Thymus (tissue), 11 donors: ENCODE measurements around the gene BAIAP2L2. TPM values are rescaled to one million over a fixed set of nuclear protein-coding genes. Genes with fewer than 3 reads are reported as not detected.
"Not testable (repeated sequence)": the region's sequence is repeated elsewhere in the genome, so short reads cannot be mapped to it uniquely, and the experiment has no call there.

Experiments
- DNase-seq, 9 donors: peaks; one replicate each; pipeline ENCODE4 v3.0.0-alpha.2; 2013; ENCODE audit warnings: low spot score in 9 of 9, low read depth in 6 of 9, missing footprints in 1 of 9
- H3K27ac ChIP-seq, 2 donors: one replicate each; pipeline ENCODE4 v1.5.1; 2013; ENCODE audit warnings: control low read depth in 1 of 2, low read depth in 1 of 2, low read length in 1 of 2, mild to moderate bottlenecking in 1 of 2, moderate library complexity in 1 of 2
- H3K27me3 ChIP-seq, 2 donors: one replicate each; pipeline ENCODE4 v1.5.1; 2013; ENCODE audit warnings: low read length in 1 of 2; ENCODE audit not compliant: control insufficient read depth in 2 of 2, insufficient read depth in 1 of 2
- H3K36me3 ChIP-seq, 2 donors: one replicate each; pipeline ENCODE4 v1.5.1; 2013; ENCODE audit warnings: low read length in 1 of 2, mild to moderate bottlenecking in 1 of 2, moderate library complexity in 1 of 2; ENCODE audit not compliant: control insufficient read depth in 2 of 2, insufficient read depth in 2 of 2
- H3K4me1 ChIP-seq, 2 donors: one replicate each; pipeline ENCODE4 v1.5.1; 2013; ENCODE audit warnings: low read length in 2 of 2; ENCODE audit not compliant: control insufficient read depth in 2 of 2, insufficient read depth in 2 of 2
- H3K4me3 ChIP-seq, 2 donors: one replicate each; pipeline ENCODE4 v1.5.1; 2013; ENCODE audit warnings: low read length in 2 of 2, control low read depth in 1 of 2, mild to moderate bottlenecking in 1 of 2
- H3K9me3 ChIP-seq, 2 donors: one replicate each; pipeline ENCODE4 v1.5.1; 2013; ENCODE audit warnings: low read length in 1 of 2, mild to moderate bottlenecking in 1 of 2; ENCODE audit not compliant: control insufficient read depth in 2 of 2, insufficient read depth in 1 of 2
- WGBS: extraction: QIAGEN DNeasy Blood & Tissue Kit; methylation state at CpG from one replicate; pipeline ENCODE4 v1.1.7; 2013; 5-methylcytosine and 5-hydroxymethylcytosine counted together
- polyA plus RNA-seq: library from polyadenylated mRNA; stranded (reverse); fragments of 200-250 nt; gene quantifications from one replicate; pipeline ENCODE4 v1.2.3, GENCODE V29; 2013
- total RNA-seq: library from RNA; stranded (reverse); fragments of 120-200 nt; gene quantifications from one replicate; pipeline ENCODE4 v1.2.4, GENCODE V29; 2013
- donor health status: healthy.

The BAIAP2L2 gene
- total and polyA plus RNA-seq, 2 donors: 0.33 to 3.5 TPM

GRCh38 chr22:38038426-38038825 is 72.1 kb downstream of the BAIAP2L2 start:
- H3K27me3 ChIP-seq: peaks cover 0 to 2% of the 10 kb centered on the region in 2 donors
- no peak overlapping the region for H3K27ac ChIP-seq
- DNase-seq: no peak
- no peaks in the 10 kb centered on the region for H3K9me3 ChIP-seq
- 98% methylated on average over 23 of the region's 23 CpGs for WGBS
- no peaks in the 10 kb centered on the region for H3K36me3 ChIP-seq
- peaks cover 0 to 3% of the 10 kb centered on the region in 2 donors for H3K4me1 ChIP-seq
- no peak overlapping the region for H3K4me3 ChIP-seq

- not testable (repeated sequence) for H3K27ac ChIP-seq
Measured at GRCh38 chr22:38037367-38038150, 72.9 kb downstream of the BAIAP2L2 start.

GRCh38 chr22:38036392-38037062 is 74.0 kb downstream of the BAIAP2L2 start:
- Histone ChIP-seq H3K9me3 (no peaks in the 10 kb centered on the region), H3K4me3 (no peak overlapping the region), H3K36me3 (no peaks in the 10 kb centered on the region), H3K27ac (no peak overlapping the region), H3K4me1 (peaks cover 0 to 3% of the 10 kb centered on the region in 2 donors), H3K27me3 (no peaks in the 10 kb centered on the region)
- 93% methylated on average over 10 of the region's 10 CpGs for WGBS
- no peak for DNase-seq

More at GRCh38 chr22:38037367-38038150, 72.9 kb downstream of the BAIAP2L2 start:
- not testable (repeated sequence) for H3K4me1 ChIP-seq, H3K27me3 ChIP-seq, H3K4me3 ChIP-seq, H3K9me3 ChIP-seq, DNase-seq, H3K36me3 ChIP-seq
- WGBS: 93% methylated on average over 13 of the region's 13 CpGs

GRCh38 chr22:38035530-38035885 is 75.0 kb downstream of the BAIAP2L2 start:
- no peaks in the 10 kb centered on the region for H3K27me3 ChIP-seq
- DNase-seq: no peak
- H3K27ac ChIP-seq: no peak overlapping the region
- H3K4me1 ChIP-seq: peaks cover 0 to 3% of the 10 kb centered on the region in 2 donors
- H3K4me3 ChIP-seq: no peak overlapping the region
- H3K36me3 ChIP-seq: no peaks in the 10 kb centered on the region
- 87% methylated on average over 9 of the region's 9 CpGs for WGBS
- H3K9me3 ChIP-seq: no peaks in the 10 kb centered on the region

Other genes with a start within 250 kb of the BAIAP2L2 start
- gene MICALL1, start 204.4 kb downstream of the BAIAP2L2 start, total RNA-seq: 5.5 TPM
- gene MICALL1, start 204.4 kb downstream of the BAIAP2L2 start, polyA plus RNA-seq: 13.7 TPM
- 0.09 TPM for gene C22orf23, start 157.1 kb downstream of the BAIAP2L2 start, total RNA-seq
- 0.34 TPM for gene C22orf23, start 157.1 kb downstream of the BAIAP2L2 start, polyA plus RNA-seq
- gene POLR2F, start 157.0 kb downstream of the BAIAP2L2 start, total RNA-seq: 88.0 TPM
- 82.4 TPM for gene POLR2F, start 157.0 kb downstream of the BAIAP2L2 start, polyA plus RNA-seq
- gene SOX10, start 126.1 kb downstream of the BAIAP2L2 start, total RNA-seq: under 0.01 TPM
- 0.43 TPM for gene SOX10, start 126.1 kb downstream of the BAIAP2L2 start, polyA plus RNA-seq
- 11.2 TPM for gene PICK1, start 53.3 kb downstream of the BAIAP2L2 start, total RNA-seq
- gene PICK1, start 53.3 kb downstream of the BAIAP2L2 start, polyA plus RNA-seq: 24.1 TPM
- gene SLC16A8, start 26.5 kb downstream of the BAIAP2L2 start, total RNA-seq: 1.3 TPM
- 1.1 TPM for gene SLC16A8, start 26.5 kb downstream of the BAIAP2L2 start, polyA plus RNA-seq
- 25.6 TPM for gene PLA2G6, start 71.1 kb upstream of the BAIAP2L2 start, total RNA-seq
- gene PLA2G6, start 71.1 kb upstream of the BAIAP2L2 start, polyA plus RNA-seq: 103 TPM
- gene MAFF, start 91.3 kb upstream of the BAIAP2L2 start, total RNA-seq: 3.4 TPM
- 13.0 TPM for gene MAFF, start 91.3 kb upstream of the BAIAP2L2 start, polyA plus RNA-seq
- 2.7 TPM for gene TMEM184B, start 162.3 kb upstream of the BAIAP2L2 start, total RNA-seq
- 11.2 TPM for gene TMEM184B, start 162.3 kb upstream of the BAIAP2L2 start, polyA plus RNA-seq
- gene CSNK1E, start 206.7 kb upstream of the BAIAP2L2 start, total RNA-seq: 33.9 TPM
- 81.3 TPM for gene CSNK1E, start 206.7 kb upstream of the BAIAP2L2 start, polyA plus RNA-seq